Caki2 (cell line): Measurements from ENCODE around the gene NRSN2. TPM values are rescaled to one million over a fixed set of nuclear protein-coding genes. Genes with fewer than 3 reads are reported as not detected.

Experiments used
- DNase-seq: peaks from one replicate; pipeline ENCODE4 v3.0.0-alpha.2; 2015; ENCODE audit warnings: low read depth
- in situ Hi-C: cut with HindIII; loops from 2 replicates; pipeline ENCODE4 v1.10.0; 2016; ENCODE audit warnings: low sequenced_read_pairs, low pct_unique_long_range_greater_than_20kb, mixed read lengths
- total RNA-seq: library from RNA; depleted of rRNA; stranded (reverse); fragments of >200 nt; shearing (Covaris generic); gene quantifications from 2 replicates; pipeline ENCODE4 v1.2.3, GENCODE V29; 2014; ENCODE audit warnings: low replicate concordance; rRNA removed

NRSN2 gene
- total RNA-seq, 1 experiment from 2014 or later: 0.74 TPM

DNA sequence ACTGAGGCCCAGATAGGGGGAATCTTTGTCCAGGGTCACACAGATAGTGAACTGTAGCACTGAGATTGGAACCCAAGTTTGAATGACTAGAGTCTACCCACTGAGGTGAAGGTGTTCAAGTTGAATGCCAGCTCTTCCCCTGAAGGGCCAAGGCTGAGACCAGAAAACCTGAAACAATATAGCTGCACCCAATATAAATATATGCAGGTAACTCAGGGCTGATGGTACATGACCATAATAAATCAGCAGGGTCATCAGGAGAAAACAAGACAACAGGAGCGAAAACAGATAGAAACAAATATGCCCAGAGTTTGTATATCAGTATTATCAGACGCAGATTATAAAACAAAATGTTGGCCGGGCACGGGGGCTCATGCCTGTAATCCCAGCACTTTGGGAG, 57.2 kb downstream of the NRSN2 start:
- DNase-seq: no peak
- in situ Hi-C loops: no loop called here

Other genes with a start within 250 kb of the NRSN2 start
- gene DEFB126, start 204.5 kb upstream of the NRSN2 start, total RNA-seq: not detected in 2 replicates
- not detected in 2 replicates for gene DEFB127, start 189.7 kb upstream of the NRSN2 start, total RNA-seq
- not detected in 2 replicates for gene DEFB128, start 157.4 kb upstream of the NRSN2 start, total RNA-seq
- gene DEFB129, start 119.9 kb upstream of the NRSN2 start, total RNA-seq: not detected in 2 replicates
- not detected in 2 replicates for gene DEFB132, start 89.4 kb upstream of the NRSN2 start, total RNA-seq
- 2.8 and 3.3 TPM in 2 replicates for gene C20orf96, start 56.4 kb upstream of the NRSN2 start, total RNA-seq
- 27.1 and 33.4 TPM in 2 replicates for gene ZCCHC3, start 49.5 kb upstream of the NRSN2 start, total RNA-seq
- gene SOX12, start 21.6 kb upstream of the NRSN2 start, total RNA-seq: 4.2 and 9.4 TPM in 2 replicates
- gene TRIB3, start 33.6 kb downstream of the NRSN2 start, total RNA-seq: 170 and 190 TPM in 2 replicates
- 245 and 298 TPM in 2 replicates for gene RBCK1, start 61.2 kb downstream of the NRSN2 start, total RNA-seq
- 13.8 and 20.0 TPM in 2 replicates for gene TBC1D20, start 115.4 kb downstream of the NRSN2 start, total RNA-seq
- 183 and 228 TPM in 2 replicates for gene CSNK2A1, start 196.7 kb downstream of the NRSN2 start, total RNA-seq